Stomach smooth muscle (tissue), 2 donors: ENCODE data around the gene RHEBL1.
A peak's percentile ranks its signal among the peaks of the same experiment; 100 is the strongest.

ENCODE experiments used
- H3K27ac ChIP-seq: one replicate; pipeline ENCODE4 v1.7.0; 2013; ENCODE audit warnings: mild to moderate bottlenecking, low read length, inconsistent platforms
- H3K27me3 ChIP-seq, 2 donors: one replicate each; pipeline ENCODE4 v1.7.0; 2013; ENCODE audit warnings: low read length in 2 of 2; ENCODE audit not compliant: insufficient read depth in 2 of 2, control insufficient read depth in 1 of 2
- H3K36me3 ChIP-seq, 2 donors: one replicate each; pipeline ENCODE4 v1.7.0; 2013; ENCODE audit warnings: low read length in 2 of 2; ENCODE audit not compliant: control insufficient read depth in 2 of 2, insufficient read depth in 2 of 2
- H3K4me1 ChIP-seq: one replicate; pipeline ENCODE4 v1.7.0; 2013; ENCODE audit warnings: low read length; ENCODE audit not compliant: control insufficient read depth, insufficient read depth
- H3K4me3 ChIP-seq, 2 donors: one replicate each; pipeline ENCODE4 v1.7.0; 2013; ENCODE audit warnings: low read length in 2 of 2
- H3K9ac ChIP-seq, 2 donors: one replicate each; pipeline ENCODE4 v1.7.0; 2013; ENCODE audit warnings: low read length in 2 of 2, mild to moderate bottlenecking in 1 of 2
- H3K9me3 ChIP-seq, 2 donors: one replicate each; pipeline ENCODE4 v1.7.0; 2013; ENCODE audit warnings: low read length in 2 of 2; ENCODE audit not compliant: control insufficient read depth in 2 of 2
- donor health status: healthy.
- donor health status: Pancreatic carcinoma.

Gene RHEBL1, protein sequence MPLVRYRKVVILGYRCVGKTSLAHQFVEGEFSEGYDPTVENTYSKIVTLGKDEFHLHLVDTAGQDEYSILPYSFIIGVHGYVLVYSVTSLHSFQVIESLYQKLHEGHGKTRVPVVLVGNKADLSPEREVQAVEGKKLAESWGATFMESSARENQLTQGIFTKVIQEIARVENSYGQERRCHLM

DNA sequence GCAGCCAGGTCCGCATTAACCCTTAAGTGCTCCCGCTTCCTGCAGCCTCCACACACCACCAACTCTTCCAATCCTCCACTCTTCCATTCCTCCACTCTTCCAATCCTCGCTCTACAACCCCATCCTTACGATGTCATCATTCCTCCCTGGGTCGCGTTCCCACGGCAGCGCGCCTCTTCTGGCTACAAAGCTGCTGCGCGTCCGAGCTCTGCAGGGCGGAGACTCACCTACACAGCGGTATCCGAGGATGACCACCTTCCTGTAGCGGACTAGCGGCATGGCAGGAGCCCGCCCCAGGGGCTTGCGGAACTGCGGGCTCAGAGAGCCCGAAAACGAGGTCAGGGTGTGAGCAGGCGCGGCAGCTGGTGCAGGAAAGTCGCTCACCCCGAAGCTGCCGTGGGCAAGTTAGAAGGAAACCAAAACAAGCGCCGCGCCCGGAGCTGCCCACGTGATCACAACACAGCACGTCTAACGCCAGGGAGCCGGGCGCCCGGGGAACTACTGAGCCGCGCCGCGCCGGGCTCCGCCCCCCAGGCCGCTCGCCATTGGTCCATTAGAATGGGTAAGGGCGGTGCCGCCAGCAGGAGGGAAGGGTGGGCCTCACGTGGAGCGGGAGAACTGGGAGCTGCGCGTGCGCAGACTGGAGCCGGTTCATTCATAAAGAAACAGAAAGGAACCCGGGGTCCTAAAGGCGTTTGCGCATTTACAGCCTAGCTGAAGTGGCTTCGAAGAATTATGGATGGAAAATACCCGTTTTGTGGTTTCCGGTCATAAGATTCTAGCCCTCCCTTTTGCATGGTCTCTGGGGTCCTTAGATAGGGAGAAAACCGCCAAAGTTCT is at the start of gene RHEBL1:
Gene RHEBL1, minus strand, starts transcription at position 473 of the 840 bp plus-strand sequence. Its CDS starts 194 bp downstream, at position 279.
- Histone ChIP-seq H3K36me3 (no peaks in the 10 kb centered on the region), H3K9me3 (no peaks in the 10 kb centered on the region), H3K27ac (no peak within 1 kb of the TSS), H3K4me1 (peaks cover 11% of the 10 kb centered on the region), H3K9ac (peak within 1 kb of the TSS; percentile 51 to 58), H3K27me3 (no peaks in the 10 kb centered on the region), H3K4me3 (peak within 1 kb of the TSS; percentile 88 to 89)

DNA sequence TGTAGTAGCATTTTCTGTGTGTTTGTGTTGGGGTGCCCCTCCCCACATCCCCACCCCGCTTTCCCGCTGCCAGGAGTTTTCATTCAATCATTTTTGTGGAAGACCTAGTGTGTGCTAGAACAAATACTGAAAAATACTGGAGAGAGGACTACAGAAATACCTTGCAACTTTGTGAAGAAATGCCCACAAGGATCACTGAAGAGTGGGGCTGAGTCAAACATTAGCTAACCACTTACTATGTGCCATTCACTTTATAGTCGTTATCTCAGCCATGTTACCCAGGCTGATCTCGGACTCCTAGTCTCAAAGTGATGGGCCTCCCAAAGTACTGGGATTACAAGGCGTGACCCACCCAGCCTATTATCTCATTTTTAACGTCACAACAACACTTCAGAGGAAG is 41.4 kb upstream of the RHEBL1 start:
- Histone ChIP-seq H3K4me3 (peak overlapping the region; percentile 54 to 93), H3K9me3 (no peaks in the 10 kb centered on the region), H3K36me3 (peaks cover 0 to 7% of the 10 kb centered on the region in 2 donors), H3K27me3 (no peaks in the 10 kb centered on the region), H3K27ac (peak overlapping the region; percentile 96), H3K4me1 (peaks cover 35% of the 10 kb centered on the region), H3K9ac (peak overlapping the region; percentile 75 to 94)

DNA sequence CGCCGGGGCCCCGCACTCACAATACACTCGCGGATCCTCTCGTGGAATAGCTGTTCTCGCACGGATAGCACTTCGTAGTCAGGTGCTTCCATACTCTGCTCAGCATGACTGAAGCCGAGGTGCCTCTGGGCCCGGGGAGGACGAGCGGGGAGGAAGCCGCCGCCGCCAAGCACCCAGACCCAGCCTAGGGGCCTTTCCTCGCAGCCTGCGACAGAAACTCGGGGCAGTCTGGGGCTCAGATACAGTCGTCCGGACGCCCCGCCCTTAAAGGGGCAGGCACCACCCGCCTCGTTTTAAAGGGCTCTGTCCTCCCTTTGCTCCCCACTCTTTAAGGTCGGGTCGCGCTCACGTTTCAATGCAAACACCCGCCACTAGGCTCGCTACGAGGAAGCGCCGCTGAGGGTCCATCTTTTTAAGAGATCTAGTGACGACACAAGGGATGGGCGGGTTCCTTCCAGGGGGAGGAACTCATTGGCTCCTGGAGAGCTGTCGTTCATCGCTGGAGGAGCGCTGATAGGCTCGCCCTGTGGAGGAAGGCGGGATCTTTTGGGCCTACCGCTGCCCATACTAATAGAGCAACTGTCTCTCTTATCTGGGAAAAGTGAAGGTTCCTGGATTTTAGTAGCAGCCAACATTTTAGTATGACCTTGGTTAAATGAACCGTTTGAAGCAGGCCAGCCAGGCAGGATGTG is 40.8 kb upstream of the RHEBL1 start, which contains the start of gene LMBR1L:
Gene LMBR1L, minus strand, starts transcription at position 384 of the 692 bp plus-strand sequence. Its CDS starts 292 bp downstream, at position 92.
- Histone ChIP-seq H3K4me3 (peak within 1 kb of the TSS; percentile 93 to 95), H3K36me3 (peaks cover 2 to 8% of the 10 kb centered on the region in 2 donors), H3K4me1 (peaks cover 39% of the 10 kb centered on the region)

DNA sequence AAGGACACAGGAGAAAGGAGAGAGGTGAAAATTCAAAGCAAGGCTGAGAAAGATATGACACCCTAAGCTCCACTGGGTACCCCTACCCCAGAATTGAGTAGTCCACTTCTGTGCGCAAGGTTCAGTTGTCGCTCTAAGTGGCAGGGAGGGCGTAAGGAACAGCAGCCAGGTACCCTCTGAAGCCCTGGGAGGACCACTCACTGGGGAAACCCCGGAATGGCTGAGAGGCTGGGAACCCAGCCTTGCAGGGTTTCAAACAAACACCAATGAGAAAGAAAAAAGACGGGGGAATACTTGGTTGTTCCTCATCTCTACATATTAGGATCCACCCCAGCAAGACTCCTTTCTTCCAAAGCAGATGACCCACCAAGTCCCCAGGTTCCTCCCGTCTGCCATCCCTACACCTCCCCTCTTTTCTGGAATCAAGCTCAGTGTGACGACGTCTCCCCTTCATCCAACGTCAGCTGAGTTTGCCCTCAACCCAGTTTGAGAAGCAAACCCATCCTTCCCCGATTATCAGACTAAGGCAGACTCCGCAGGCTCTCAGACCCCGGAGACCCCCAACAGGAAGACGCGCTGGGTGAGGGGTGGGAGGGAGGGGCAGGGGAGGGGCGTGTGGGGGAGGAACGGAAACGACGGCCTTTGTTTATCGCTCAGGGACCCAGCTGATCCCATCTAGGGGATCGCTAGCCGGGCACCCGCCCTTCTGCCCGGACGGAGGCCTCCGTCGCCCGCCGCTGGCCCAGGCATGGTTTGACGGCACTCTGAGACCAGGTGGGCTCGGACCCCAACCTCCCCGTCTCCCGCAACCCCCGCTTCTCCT is 40.1 kb upstream of the RHEBL1 start:
- Histone ChIP-seq H3K27ac (peak overlapping the region; percentile 96), H3K9ac (peak overlapping the region; percentile 94 to 95), H3K4me1 (peaks cover 46% of the 10 kb centered on the region), H3K36me3 (peaks cover 5 to 15% of the 10 kb centered on the region in 2 donors), H3K4me3 (peak overlapping the region; percentile 93 to 95), H3K27me3 (no peaks in the 10 kb centered on the region), H3K9me3 (no peaks in the 10 kb centered on the region)

More for the DNA sequence above, 40.8 kb upstream of the RHEBL1 start, which contains the start of gene LMBR1L:
- no peaks in the 10 kb centered on the region for H3K9me3 ChIP-seq
- H3K27ac ChIP-seq = peak within 1 kb of the TSS; percentile 96
- no peaks in the 10 kb centered on the region for H3K27me3 ChIP-seq
- peak within 1 kb of the TSS; percentile 94 to 95 for H3K9ac ChIP-seq

DNA sequence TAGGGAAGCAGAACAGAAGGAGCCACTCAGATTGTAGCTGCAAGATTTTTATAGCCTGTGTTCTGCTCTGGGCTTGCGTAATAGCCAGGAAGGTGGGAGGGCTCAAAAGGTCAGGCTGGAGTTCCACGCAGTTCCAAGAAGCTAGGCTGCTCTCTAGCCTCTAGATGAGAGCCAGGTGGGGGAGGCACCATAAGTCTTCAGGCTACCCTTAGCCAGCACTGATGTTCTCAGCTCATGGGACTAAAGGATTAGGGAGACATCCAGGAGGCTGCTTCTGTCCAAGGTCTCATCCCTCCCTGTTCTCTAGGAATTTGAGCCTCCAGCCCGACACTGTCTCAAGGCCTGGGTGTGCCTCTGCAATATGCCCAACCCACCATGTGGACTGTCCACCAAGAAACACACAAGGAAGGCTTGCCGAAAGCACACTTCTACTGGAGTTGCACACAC is 39.2 kb upstream of the RHEBL1 start:
- H3K4me3 ChIP-seq = peak overlapping the region; percentile 93 to 95
- H3K27me3 ChIP-seq = no peaks in the 10 kb centered on the region
- no peaks in the 10 kb centered on the region for H3K9me3 ChIP-seq
- peaks cover 51% of the 10 kb centered on the region for H3K4me1 ChIP-seq
- H3K36me3 ChIP-seq = peaks cover 14 to 23% of the 10 kb centered on the region in 2 donors
- H3K9ac ChIP-seq = peak overlapping the region; percentile 3 to 75
- H3K27ac ChIP-seq = peak overlapping the region; percentile 96

DNA sequence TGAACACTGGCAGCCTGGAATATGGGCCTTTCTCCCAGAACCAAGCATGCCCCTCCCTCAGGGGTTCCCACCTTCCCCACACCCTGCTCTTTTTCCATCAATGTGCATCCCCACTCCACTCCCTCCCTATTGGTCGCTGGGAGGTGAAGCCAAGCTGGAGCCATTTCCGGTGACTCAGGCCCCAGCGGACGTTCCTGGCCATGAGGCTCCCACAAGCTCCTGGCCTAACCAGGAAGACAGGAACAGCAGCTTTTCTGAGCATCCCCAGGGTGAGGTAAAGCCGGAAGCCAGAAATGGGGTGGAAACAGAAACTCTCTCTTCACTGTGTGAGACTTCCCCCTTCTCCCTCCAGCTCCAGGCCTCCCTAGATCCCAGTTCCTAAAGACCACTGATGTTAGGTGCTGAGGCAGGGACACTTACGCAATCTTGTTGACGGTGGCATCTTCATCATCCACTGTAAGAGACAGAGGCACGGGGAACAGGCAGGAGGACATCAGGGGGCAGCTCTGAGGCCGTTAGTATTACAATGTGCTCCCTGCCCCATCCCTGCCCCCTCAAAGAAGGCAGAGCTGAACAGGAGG is 35.8 kb upstream of the RHEBL1 start:
- Histone ChIP-seq H3K27me3 (no peaks in the 10 kb centered on the region), H3K4me1 (peaks cover 45% of the 10 kb centered on the region), H3K4me3 (peak overlapping the region in 1 of 2 donors; percentile 22), H3K27ac (no peak overlapping the region), H3K36me3 (peaks cover 47 to 56% of the 10 kb centered on the region in 2 donors), H3K9ac (no peak overlapping the region), H3K9me3 (no peaks in the 10 kb centered on the region)

DNA sequence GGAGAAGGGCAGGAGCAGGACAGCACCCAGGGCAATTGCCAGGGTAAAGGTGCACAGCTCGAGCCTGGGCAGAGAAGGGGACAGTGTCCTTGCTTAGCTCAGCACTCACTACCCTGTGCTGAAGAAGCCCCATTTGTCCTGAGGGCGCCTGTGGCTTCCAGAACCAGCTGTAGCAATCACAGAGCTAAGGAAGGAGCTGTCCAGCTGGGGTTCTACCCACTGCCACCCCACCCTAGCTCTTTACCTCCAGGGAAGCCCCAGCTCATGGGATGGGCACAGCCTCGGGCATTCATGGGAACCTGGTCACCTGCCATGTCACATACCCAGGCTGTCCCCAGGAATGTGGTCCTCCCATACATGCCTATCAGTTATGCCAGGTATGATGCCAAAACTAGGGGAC is 35.0 kb upstream of the RHEBL1 start:
- H3K36me3 ChIP-seq = peaks cover 55 to 64% of the 10 kb centered on the region in 2 donors
- no peaks in the 10 kb centered on the region for H3K9me3 ChIP-seq
- H3K9ac ChIP-seq = no peak overlapping the region
- no peak overlapping the region for H3K27ac ChIP-seq
- H3K4me1 ChIP-seq = peaks cover 44% of the 10 kb centered on the region
- no peak overlapping the region for H3K4me3 ChIP-seq
- H3K27me3 ChIP-seq = no peaks in the 10 kb centered on the region

DNA sequence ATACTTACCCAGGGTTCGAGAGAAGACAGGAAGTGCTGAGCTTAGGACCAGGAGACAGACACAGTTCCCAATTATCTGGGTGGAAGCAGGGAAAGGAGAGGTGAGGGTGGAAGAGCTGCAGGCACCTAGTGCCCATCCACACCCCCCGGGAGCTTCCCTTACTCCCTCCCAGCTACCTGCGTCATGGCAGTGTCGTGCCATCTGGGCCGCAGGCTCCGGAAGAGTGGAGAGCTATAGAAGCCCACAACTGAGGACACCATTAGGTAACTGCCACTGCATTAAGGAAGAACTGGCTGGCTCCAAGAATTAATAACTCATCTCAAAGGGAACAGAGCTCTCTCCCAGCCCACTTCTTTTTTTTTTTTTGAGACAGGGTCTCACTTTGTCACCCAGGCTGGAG is 30.6 kb upstream of the RHEBL1 start:
- no peak overlapping the region for H3K9ac ChIP-seq
- peaks cover 9% of the 10 kb centered on the region for H3K4me1 ChIP-seq
- no peaks in the 10 kb centered on the region for H3K9me3 ChIP-seq
- peaks cover 66 to 69% of the 10 kb centered on the region in 2 donors for H3K36me3 ChIP-seq
- H3K27ac ChIP-seq = no peak overlapping the region
- no peak overlapping the region for H3K4me3 ChIP-seq
- no peaks in the 10 kb centered on the region for H3K27me3 ChIP-seq

DNA sequence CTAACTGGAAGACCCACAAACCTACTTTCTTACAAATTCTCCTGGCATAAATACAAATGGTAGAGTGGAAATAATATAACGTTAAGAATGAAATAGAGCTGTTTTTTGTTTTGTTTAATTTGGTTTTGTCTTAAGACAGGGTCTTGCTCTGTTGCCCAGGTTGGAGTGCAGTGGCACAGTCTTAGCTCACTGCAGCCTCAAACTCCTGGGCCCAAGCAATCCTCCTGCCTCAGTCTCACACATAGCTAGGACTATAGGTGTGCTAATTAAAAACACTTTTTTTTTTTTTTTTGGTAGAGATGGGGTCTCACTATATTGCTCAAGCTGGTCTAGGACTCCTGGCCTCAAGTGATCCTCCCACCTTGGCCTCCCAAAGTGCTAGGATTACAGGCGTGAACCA is 28.9 kb upstream of the RHEBL1 start:
- H3K4me3 ChIP-seq = no peak overlapping the region
- peaks cover 9 to 13% of the 10 kb centered on the region in 2 donors for H3K27me3 ChIP-seq
- no peak overlapping the region for H3K9ac ChIP-seq
- H3K4me1 ChIP-seq = peaks cover 12% of the 10 kb centered on the region
- peaks cover 53% of the 10 kb centered on the region in 2 donors for H3K36me3 ChIP-seq
- no peak overlapping the region for H3K27ac ChIP-seq
- H3K9me3 ChIP-seq = no peaks in the 10 kb centered on the region
